Measurements from ENCODE around the gene SIM2.

DNA sequence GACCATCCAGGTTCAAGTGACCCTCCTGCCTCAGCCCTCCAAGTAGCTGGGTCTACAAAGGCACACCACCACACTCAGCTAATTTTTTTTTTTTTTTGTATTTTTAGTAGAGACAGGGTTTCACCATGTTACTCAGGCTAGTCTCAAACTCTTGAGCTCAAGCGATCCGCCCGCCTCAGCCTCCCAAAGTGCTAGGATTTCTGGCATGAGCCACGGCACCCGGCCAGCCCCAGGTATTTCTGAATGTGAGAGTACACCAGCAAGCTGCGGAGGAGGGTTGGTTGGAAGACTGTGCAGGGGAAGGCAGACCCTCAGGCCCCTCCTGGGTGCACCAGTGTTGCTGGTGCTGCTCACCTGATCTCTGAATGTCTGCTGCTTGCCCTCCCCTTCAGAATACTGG, 33.1 kb upstream of the SIM2 start:
- TF ChIP-seq, protein P1, sequence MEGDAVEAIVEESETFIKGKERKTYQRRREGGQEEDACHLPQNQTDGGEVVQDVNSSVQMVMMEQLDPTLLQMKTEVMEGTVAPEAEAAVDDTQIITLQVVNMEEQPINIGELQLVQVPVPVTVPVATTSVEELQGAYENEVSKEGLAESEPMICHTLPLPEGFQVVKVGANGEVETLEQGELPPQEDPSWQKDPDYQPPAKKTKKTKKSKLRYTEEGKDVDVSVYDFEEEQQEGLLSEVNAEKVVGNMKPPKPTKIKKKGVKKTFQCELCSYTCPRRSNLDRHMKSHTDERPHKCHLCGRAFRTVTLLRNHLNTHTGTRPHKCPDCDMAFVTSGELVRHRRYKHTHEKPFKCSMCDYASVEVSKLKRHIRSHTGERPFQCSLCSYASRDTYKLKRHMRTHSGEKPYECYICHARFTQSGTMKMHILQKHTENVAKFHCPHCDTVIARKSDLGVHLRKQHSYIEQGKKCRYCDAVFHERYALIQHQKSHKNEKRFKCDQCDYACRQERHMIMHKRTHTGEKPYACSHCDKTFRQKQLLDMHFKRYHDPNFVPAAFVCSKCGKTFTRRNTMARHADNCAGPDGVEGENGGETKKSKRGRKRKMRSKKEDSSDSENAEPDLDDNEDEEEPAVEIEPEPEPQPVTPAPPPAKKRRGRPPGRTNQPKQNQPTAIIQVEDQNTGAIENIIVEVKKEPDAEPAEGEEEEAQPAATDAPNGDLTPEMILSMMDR (IDR thresholded peaks at IDR 0.05) = no peak
- no peak for TF ChIP-seq POLR2AphosphoS5 (IDR thresholded peaks at IDR 0.05)
- no peak for TF ChIP-seq POLR2A (IDR thresholded peaks at IDR 0.05)
- no peak for TF ChIP-seq EP300 (IDR thresholded peaks at IDR 0.05)

All from gastroesophageal sphincter (tissue), 3 donors.